H9 (cell line): ENCODE measurements around the gene CNNM1. TPM values are rescaled to one million over a fixed set of nuclear protein-coding genes. Genes with fewer than 3 reads are reported as not detected.

Experiments used
- DNase-seq: peaks from one replicate; pipeline ENCODE4 v3.0.0-alpha.2; 2017
- H2AFZ ChIP-seq: one replicate; pipeline ENCODE4 v1.6.1; 2013; ENCODE audit warnings: mild to moderate bottlenecking, low read length, control low read depth, moderate library complexity
- H2AK5ac ChIP-seq: 2 replicates; pipeline ENCODE4 v1.6.1; 2013; ENCODE audit warnings: low read length, control low read depth, mixed read lengths; ENCODE audit not compliant: insufficient read length
- H2BK120ac ChIP-seq: one replicate; pipeline ENCODE4 v1.6.1; 2013; ENCODE audit warnings: low read depth, mild to moderate bottlenecking, low read length, control low read depth, inconsistent platforms; ENCODE audit not compliant: poor library complexity, severe bottlenecking
- H2BK12ac ChIP-seq: 2 replicates; pipeline ENCODE4 v1.6.1; 2013; ENCODE audit warnings: low read length, control low read depth, mixed read lengths, low read depth; ENCODE audit not compliant: insufficient read length
- H2BK15ac ChIP-seq: 2 replicates; pipeline ENCODE4 v1.6.1; 2013; ENCODE audit warnings: low read depth, low read length, control low read depth
- H2BK20ac ChIP-seq: one replicate; pipeline ENCODE4 v1.6.1; 2013; ENCODE audit warnings: low read depth, mild to moderate bottlenecking, low read length, control low read depth, inconsistent platforms; ENCODE audit not compliant: poor library complexity, severe bottlenecking
- H2BK5ac ChIP-seq: 2 replicates; pipeline ENCODE4 v1.6.1; 2013; ENCODE audit warnings: low read length, control low read depth, mixed read lengths; ENCODE audit not compliant: insufficient read length
- H3K14ac ChIP-seq: 2 replicates; pipeline ENCODE4 v1.6.1; 2013; ENCODE audit warnings: low read length, control low read depth; ENCODE audit not compliant: insufficient read depth
- H3K18ac ChIP-seq: 2 replicates; pipeline ENCODE4 v1.6.1; 2013; ENCODE audit warnings: low read depth, mild to moderate bottlenecking, mixed read lengths, low read length, control low read depth; ENCODE audit not compliant: insufficient read length
- H3K23ac ChIP-seq: 2 replicates; pipeline ENCODE4 v1.6.1; 2013; ENCODE audit warnings: low read length, control low read depth, mixed read lengths, low read depth; ENCODE audit not compliant: insufficient read length
- H3K23me2 ChIP-seq: 2 replicates; pipeline ENCODE4 v1.6.1; 2013; ENCODE audit warnings: low read depth, mild to moderate bottlenecking, mixed read lengths, low read length, control low read depth; ENCODE audit not compliant: insufficient read length, poor library complexity, severe bottlenecking
- H3K27ac ChIP-seq: 2 replicates; pipeline ENCODE4 v1.5.1; 2013; ENCODE audit warnings: low read length, control low read depth, mixed read lengths, low read depth; ENCODE audit not compliant: insufficient read length
- H3K27me3 ChIP-seq: 2 replicates; pipeline ENCODE4 v1.6.1; 2013; ENCODE audit warnings: low read length, control low read depth, inconsistent platforms; ENCODE audit not compliant: insufficient read depth
- H3K4ac ChIP-seq: 2 replicates; pipeline ENCODE4 v1.6.1; 2013; ENCODE audit warnings: low read depth, mild to moderate bottlenecking, control low read depth, inconsistent platforms, low read length, moderate library complexity
- H3K4me1 ChIP-seq: 2 replicates; pipeline ENCODE4 v1.6.1; 2013; ENCODE audit warnings: low read length, control low read depth, inconsistent platforms; ENCODE audit not compliant: insufficient read depth
- H3K4me2 ChIP-seq: 2 replicates; pipeline ENCODE4 v1.6.1; 2013; ENCODE audit warnings: low read length, control low read depth, mixed read lengths; ENCODE audit not compliant: insufficient read length, insufficient read depth
- H3K56ac ChIP-seq: 2 replicates; pipeline ENCODE4 v1.6.1; 2013; ENCODE audit warnings: low read depth, mild to moderate bottlenecking, mixed read lengths, low read length, control low read depth; ENCODE audit not compliant: insufficient read length
- H3K79me1 ChIP-seq: 2 replicates; pipeline ENCODE4 v1.6.1; 2013; ENCODE audit warnings: low read depth, mild to moderate bottlenecking, moderate library complexity, low read length, control low read depth, inconsistent platforms; ENCODE audit not compliant: insufficient read depth, poor library complexity, severe bottlenecking
- H3K79me2 ChIP-seq: 2 replicates; pipeline ENCODE4 v1.6.1; 2013; ENCODE audit warnings: low read length, control low read depth, inconsistent platforms; ENCODE audit not compliant: insufficient read depth
- H3K9ac ChIP-seq: 2 replicates; pipeline ENCODE4 v1.6.1; 2013; ENCODE audit warnings: low read length, control low read depth, mixed read lengths; ENCODE audit not compliant: insufficient read length; ENCODE audit errors: extremely low read depth
- H3K9me3 ChIP-seq: one replicate; pipeline ENCODE4 v1.6.1; 2013; ENCODE audit warnings: low read depth, low read length, inconsistent platforms; ENCODE audit not compliant: control insufficient read depth
- H3T11ph ChIP-seq: one replicate; pipeline ENCODE4 v1.6.1; 2013; ENCODE audit warnings: mild to moderate bottlenecking, low read length, control low read depth, inconsistent platforms
- H4K20me1 ChIP-seq: one replicate; pipeline ENCODE4 v1.6.1; 2013; ENCODE audit not compliant: control insufficient read depth, insufficient read length, insufficient read depth
- H4K5ac ChIP-seq: 2 replicates; pipeline ENCODE4 v1.6.1; 2013; ENCODE audit warnings: low read depth, mild to moderate bottlenecking, mixed read lengths, low read length, control low read depth; ENCODE audit not compliant: insufficient read length
- H4K8ac ChIP-seq: replicated peaks from 2 replicates; pipeline ENCODE4 v1.6.1; 2013; ENCODE audit warnings: low read length, control low read depth, mixed read lengths, low read depth; ENCODE audit not compliant: insufficient read length
- H4K91ac ChIP-seq: 2 replicates; pipeline ENCODE4 v1.6.1; 2013; ENCODE audit warnings: low read depth, mild to moderate bottlenecking, moderate library complexity, mixed read lengths, low read length, control low read depth; ENCODE audit not compliant: insufficient read length
- H3K27ac Mint-ChIP-seq, 3 experiments: 2 replicates in 2 of 3; 3 replicates in 1 of 3; pipeline ENCODE4 v1.8.0; 2020 to 2021; ENCODE audit warnings: mixed read lengths in 3 of 3, mild to moderate bottlenecking in 1 of 3, moderate library complexity in 1 of 3
- H3K27me3 Mint-ChIP-seq: 2 replicates; pipeline ENCODE4 v1.8.0; 2021; ENCODE audit warnings: low read depth, mild to moderate bottlenecking, moderate library complexity, mixed read lengths
- H3K36me3 Mint-ChIP-seq, 3 experiments: 2 replicates in 2 of 3; 3 replicates in 1 of 3; pipeline ENCODE4 v1.8.0; 2020 to 2021; ENCODE audit warnings: low read depth in 3 of 3, mixed read lengths in 3 of 3; ENCODE audit not compliant: insufficient read depth in 1 of 3
- H3K4me1 Mint-ChIP-seq, 2 experiments: 2 replicates each; pipeline ENCODE4 v1.8.0; 2020; ENCODE audit warnings: mixed read lengths in 2 of 2
- H3K4me3 Mint-ChIP-seq, 2 experiments: 2 replicates in 1 of 2; 3 replicates in 1 of 2; pipeline ENCODE4 v1.8.0; 2020 to 2021; ENCODE audit warnings: mild to moderate bottlenecking in 2 of 2, mixed read lengths in 2 of 2, moderate library complexity in 1 of 2
- H3K9me3 Mint-ChIP-seq, 2 experiments: 2 replicates in 1 of 2; 3 replicates in 1 of 2; pipeline ENCODE4 v1.8.0; 2020; ENCODE audit warnings: mild to moderate bottlenecking in 2 of 2, mixed read lengths in 2 of 2, moderate library complexity in 1 of 2
- CTCF ChIP-seq: fragments of 200-600 bp; sonication (generic); conservative IDR thresholded peaks from 3 replicates; pipeline ENCODE4 v1.8.0; 2021; ENCODE audit warnings: antibody characterized with exemption, mild to moderate bottlenecking
- WGBS: extraction: QIAGEN DNeasy Blood & Tissue Kit; methylation state at CpG from one replicate; pipeline ENCODE4 v1.1.7; 2013; ENCODE audit warnings: missing lambda C conversion rate, low lambda C conversion rate, mixed read lengths; ENCODE audit not compliant: insufficient read length; ENCODE audit errors: extremely low coverage; 5-methylcytosine and 5-hydroxymethylcytosine counted together
- total RNA-seq: library from RNA; stranded (reverse); gene quantifications from 2 replicates; pipeline ENCODE4 v1.2.1, GENCODE V29; 2021

The CNNM1 gene
- total RNA-seq, 1 experiment from 2014 or later, result 0.35 TPM

DNA sequence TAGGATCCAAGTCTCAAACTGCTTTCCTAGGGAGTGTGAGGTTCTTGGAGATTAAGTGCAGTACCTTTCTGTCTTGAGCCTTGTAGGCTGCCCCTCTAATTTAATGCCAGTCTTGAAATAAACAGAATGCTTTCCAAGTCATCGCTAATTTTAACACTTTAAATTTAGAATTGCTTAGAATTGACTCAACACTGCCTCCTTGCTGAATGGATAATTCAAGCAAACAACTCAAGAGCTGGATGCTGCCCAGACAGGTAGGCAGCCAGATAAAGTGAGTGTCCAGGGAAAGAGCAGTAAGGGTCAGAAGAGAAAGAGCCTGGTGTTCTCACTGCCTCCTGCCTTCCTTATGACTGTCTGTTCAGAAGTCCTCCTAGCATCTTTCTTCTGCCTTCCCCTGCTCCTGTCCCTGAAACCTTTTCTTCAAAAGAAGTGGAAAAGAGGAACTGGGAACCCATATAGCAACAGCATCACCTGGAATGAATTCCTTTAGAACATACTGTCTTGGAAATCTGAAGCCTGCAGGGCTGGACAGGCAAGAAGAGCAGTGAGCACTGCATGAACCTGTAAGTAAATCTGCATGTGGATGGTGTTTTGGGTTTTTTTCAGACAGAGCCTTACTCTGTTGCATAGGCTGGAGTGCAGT lies 104.3 kb downstream of the CNNM1 start:
- H3K4ac ChIP-seq, result no peak overlapping the region
- Mint-ChIP-seq H3K4me3 (no peak overlapping the region), H3K9me3 (no peaks in the 10 kb centered on the region), H3K27ac (no peak overlapping the region; a peak in 1 of 7 replicates), H3K36me3 (0 out of 7 replicates have a peak, but pooled peaks cover 0 to 3% (median 0%) of the 10 kb centered on the region in 3 experiments), H3K4me1 (peaks cover 14 to 20% of the 10 kb centered on the region in 2 experiments), H3K27me3 (no peaks in the 10 kb centered on the region; the same call in none of the 2 replicates)
- H2AFZ ChIP-seq, result no peak overlapping the region
- H2BK5ac ChIP-seq, result no peak overlapping the region
- H3K79me1 ChIP-seq, result peaks cover 2% of the 10 kb centered on the region
- H3K27me3 ChIP-seq, result no peaks in the 10 kb centered on the region
- H2BK20ac ChIP-seq, result no peak overlapping the region
- H3K14ac ChIP-seq, result no peak overlapping the region
- no CpG with 5 or more reads among the region's 1 CpG for WGBS
- H3K9me3 ChIP-seq, result no peaks in the 10 kb centered on the region
- no peak overlapping the region for H2BK12ac ChIP-seq
- no peak for DNase-seq
- H3K4me1 ChIP-seq, result no peaks in the 10 kb centered on the region; the same call in 1 of the 2 replicates
- H3K56ac ChIP-seq, result no peak overlapping the region
- H3K23me2 ChIP-seq, result peaks cover 8% of the 10 kb centered on the region
- no peak overlapping the region for H3K18ac ChIP-seq
- no peak overlapping the region for H3K27ac ChIP-seq
- no peak overlapping the region for H2AK5ac ChIP-seq
- TF ChIP-seq CTCF, result peak; percentile 46
- H3K79me2 ChIP-seq, result peaks cover 6% of the 10 kb centered on the region; the same call in 1 of the 2 replicates
- H2BK120ac ChIP-seq, result no peak overlapping the region
- H4K8ac ChIP-seq, result no peak overlapping the region
- H3K9ac ChIP-seq, result no peak overlapping the region
- H4K20me1 ChIP-seq, result no peaks in the 10 kb centered on the region
- H4K91ac ChIP-seq, result no peak overlapping the region
- H4K5ac ChIP-seq, result no peak overlapping the region
- no peak overlapping the region for H3K4me2 ChIP-seq
- H3K23ac ChIP-seq, result no peak overlapping the region
- no peak overlapping the region for H2BK15ac ChIP-seq
- no peak overlapping the region for H3T11ph ChIP-seq
